ENCODE results near the gene COL8A2. TPM values are rescaled to one million over a fixed set of nuclear protein-coding genes. Genes with fewer than 3 reads are reported as not detected.
A peak's percentile ranks its signal among the peaks of the same experiment; 100 is the strongest.

COL8A2 gene
- total and polyA plus RNA-seq, 3 donors from 2014 or later, result 1.3 to 4.2 (median 2.0) TPM

- TF ChIP-seq POLR2A (IDR thresholded peaks at IDR 0.05) (no peak), CTCF (IDR thresholded peaks at IDR 0.05) (no peak)
- Histone ChIP-seq H3K36me3 (ENCODE audit: low read depth, missing control alignments) (no peaks in the 10 kb centered on the region), H3K4me3 (peak overlapping the region; percentile 33 to 62), H3K27me3 (no peaks in the 10 kb centered on the region), H3K4me1 (peaks cover under 1% of the 10 kb centered on the region), H3K27ac (no peak overlapping the region), H3K9me3 (no peaks in the 10 kb centered on the region)
- DNase-seq, result no peak
- intact Hi-C loops (cut with DNase I; ENCODE audit: low total_unique reads), result no loop called here
- 61 to 78% methylated on average over 13 of the region's 13 CpGs for WGBS, 2 donors
These were observed 41.8 kb downstream of the COL8A2 start for GRCh38 chr1:36083219-36083618.

- WGBS, 2 donors, result 64 to 77% methylated on average over 2 to 3 of the region's 3 CpGs
- intact Hi-C loops (cut with DNase I; ENCODE audit: low total_unique reads), result no loop called here
- DNase-seq, result no peak
These were observed 43.0 kb downstream of the COL8A2 start for GRCh38 chr1:36081926-36082485.

GRCh38 chr1:36080801-36081200, 44.2 kb downstream of the COL8A2 start:
- TF ChIP-seq CTCF (IDR thresholded peaks at IDR 0.05), result no peak
- TF ChIP-seq POLR2A (IDR thresholded peaks at IDR 0.05), result no peak

More at GRCh38 chr1:36081926-36082485, 43.0 kb downstream of the COL8A2 start:
- H3K27ac ChIP-seq, result no peak overlapping the region
- H3K36me3 ChIP-seq (ENCODE audit: low read depth, missing control alignments), result no peaks in the 10 kb centered on the region
- H3K27me3 ChIP-seq, result no peaks in the 10 kb centered on the region
- no peaks in the 10 kb centered on the region for H3K4me1 ChIP-seq
- no peak overlapping the region for H3K4me3 ChIP-seq
- H3K9me3 ChIP-seq, result no peaks in the 10 kb centered on the region
- TF ChIP-seq POLR2A (IDR thresholded peaks at IDR 0.05) (no peak), CTCF (IDR thresholded peaks at IDR 0.05) (no peak)

GRCh38 chr1:36080236-36080635, 44.8 kb downstream of the COL8A2 start:
- Histone ChIP-seq H3K27ac (no peak overlapping the region), H3K9me3 (no peaks in the 10 kb centered on the region), H3K27me3 (no peaks in the 10 kb centered on the region), H3K4me1 (no peaks in the 10 kb centered on the region), H3K36me3 (ENCODE audit: low read depth, missing control alignments) (no peaks in the 10 kb centered on the region), H3K4me3 (no peak overlapping the region)
- DNase-seq, result no peak
- no peak for TF ChIP-seq POLR2A (IDR thresholded peaks at IDR 0.05)
- no peak for TF ChIP-seq CTCF (IDR thresholded peaks at IDR 0.05)
- WGBS, 2 donors, result 80 to 81% methylated on average over 3 of the region's 3 CpGs
- intact Hi-C loops (cut with DNase I; ENCODE audit: low total_unique reads), result no loop called here

More at GRCh38 chr1:36080801-36081200, 44.2 kb downstream of the COL8A2 start:
- DNase-seq, result no peak
- intact Hi-C loops (cut with DNase I; ENCODE audit: low total_unique reads), result no loop called here
- H3K4me1 ChIP-seq, result no peaks in the 10 kb centered on the region
- H3K9me3 ChIP-seq, result no peaks in the 10 kb centered on the region
- H3K27me3 ChIP-seq, result no peaks in the 10 kb centered on the region
- H3K36me3 ChIP-seq (ENCODE audit: low read depth, missing control alignments), result no peaks in the 10 kb centered on the region
- no peak overlapping the region for H3K4me3 ChIP-seq
- WGBS, 2 donors, result 88 to 93% methylated on average over 6 of the region's 6 CpGs
- H3K27ac ChIP-seq, result no peak overlapping the region

- Histone ChIP-seq H3K4me3 (no peak overlapping the region), H3K27ac (no peak overlapping the region), H3K36me3 (ENCODE audit: low read depth, missing control alignments) (no peaks in the 10 kb centered on the region), H3K27me3 (no peaks in the 10 kb centered on the region), H3K9me3 (no peaks in the 10 kb centered on the region), H3K4me1 (no peaks in the 10 kb centered on the region)
- TF ChIP-seq CTCF (IDR thresholded peaks at IDR 0.05) (no peak), POLR2A (IDR thresholded peaks at IDR 0.05) (no peak)
- 52 to 58% methylated on average over 4 of the region's 4 CpGs for WGBS, 2 donors
- no peak for DNase-seq
- intact Hi-C loops (cut with DNase I; ENCODE audit: low total_unique reads), result no loop called here
These were observed 47.9 kb downstream of the COL8A2 start for GRCh38 chr1:36076979-36077573.

Data from testis (tissue), 3 donors.